HEK293 (cell line): ENCODE measurements around the gene ACBD3.

Experiments used
- KLF7 ChIP-seq: fragments of 450-650 bp; formaldehyde crosslinking; IDR thresholded peaks from 2 replicates; pipeline ENCODE4 v1.5.1; 2016; ENCODE audit warnings: missing biosample characterization, missing genetic modification characterization, borderline replicate concordance
- MYNN ChIP-seq: fragments of 450-650 bp; formaldehyde crosslinking; IDR thresholded peaks from 2 replicates; pipeline ENCODE4 v1.5.1; 2016; ENCODE audit warnings: missing biosample characterization, missing genetic modification characterization, borderline replicate concordance
- ZNF488 ChIP-seq: fragments of 450-650 bp; formaldehyde crosslinking; IDR thresholded peaks from 2 replicates; pipeline ENCODE4 v1.5.1; 2016; ENCODE audit warnings: missing biosample characterization, missing genetic modification characterization
- ZNF558 ChIP-seq: fragments of 450-650 bp; formaldehyde crosslinking; IDR thresholded peaks from 2 replicates; pipeline ENCODE4 v1.5.1; 2016; ENCODE audit warnings: missing biosample characterization, missing genetic modification characterization
- ZNF585B ChIP-seq: fragments of 450-650 bp; formaldehyde crosslinking; IDR thresholded peaks from 2 replicates; pipeline ENCODE4 v1.5.1; 2016; ENCODE audit warnings: missing biosample characterization, missing genetic modification characterization
- ZNF701 ChIP-seq: fragments of 450-650 bp; formaldehyde crosslinking; IDR thresholded peaks from 2 replicates; pipeline ENCODE4 v1.5.1; 2016; ENCODE audit warnings: missing biosample characterization, missing genetic modification characterization
- TF ChIP-seq, protein P1 (sequence below): fragments of 450-650 bp; formaldehyde crosslinking; IDR thresholded peaks from 2 replicates; pipeline ENCODE4 v1.5.1; 2016; ENCODE audit warnings: missing biosample characterization, missing genetic modification characterization
- TF ChIP-seq, protein P2 (sequence below): fragments of 450-650 bp; formaldehyde crosslinking; IDR thresholded peaks from 2 replicates; pipeline ENCODE4 v1.5.1; 2016; ENCODE audit warnings: missing biosample characterization, missing genetic modification characterization, low read depth
- TF ChIP-seq, protein P3 (sequence below): fragments of 450-650 bp; formaldehyde crosslinking; IDR thresholded peaks from 2 replicates; pipeline ENCODE4 v1.5.1; 2016; ENCODE audit warnings: missing biosample characterization, missing genetic modification characterization
- TF ChIP-seq, protein P4 (sequence below): fragments of 450-650 bp; formaldehyde crosslinking; IDR thresholded peaks from 2 replicates; pipeline ENCODE4 v1.5.1; 2016; ENCODE audit warnings: missing biosample characterization, missing genetic modification characterization

- TF ChIP-seq, protein P1, sequence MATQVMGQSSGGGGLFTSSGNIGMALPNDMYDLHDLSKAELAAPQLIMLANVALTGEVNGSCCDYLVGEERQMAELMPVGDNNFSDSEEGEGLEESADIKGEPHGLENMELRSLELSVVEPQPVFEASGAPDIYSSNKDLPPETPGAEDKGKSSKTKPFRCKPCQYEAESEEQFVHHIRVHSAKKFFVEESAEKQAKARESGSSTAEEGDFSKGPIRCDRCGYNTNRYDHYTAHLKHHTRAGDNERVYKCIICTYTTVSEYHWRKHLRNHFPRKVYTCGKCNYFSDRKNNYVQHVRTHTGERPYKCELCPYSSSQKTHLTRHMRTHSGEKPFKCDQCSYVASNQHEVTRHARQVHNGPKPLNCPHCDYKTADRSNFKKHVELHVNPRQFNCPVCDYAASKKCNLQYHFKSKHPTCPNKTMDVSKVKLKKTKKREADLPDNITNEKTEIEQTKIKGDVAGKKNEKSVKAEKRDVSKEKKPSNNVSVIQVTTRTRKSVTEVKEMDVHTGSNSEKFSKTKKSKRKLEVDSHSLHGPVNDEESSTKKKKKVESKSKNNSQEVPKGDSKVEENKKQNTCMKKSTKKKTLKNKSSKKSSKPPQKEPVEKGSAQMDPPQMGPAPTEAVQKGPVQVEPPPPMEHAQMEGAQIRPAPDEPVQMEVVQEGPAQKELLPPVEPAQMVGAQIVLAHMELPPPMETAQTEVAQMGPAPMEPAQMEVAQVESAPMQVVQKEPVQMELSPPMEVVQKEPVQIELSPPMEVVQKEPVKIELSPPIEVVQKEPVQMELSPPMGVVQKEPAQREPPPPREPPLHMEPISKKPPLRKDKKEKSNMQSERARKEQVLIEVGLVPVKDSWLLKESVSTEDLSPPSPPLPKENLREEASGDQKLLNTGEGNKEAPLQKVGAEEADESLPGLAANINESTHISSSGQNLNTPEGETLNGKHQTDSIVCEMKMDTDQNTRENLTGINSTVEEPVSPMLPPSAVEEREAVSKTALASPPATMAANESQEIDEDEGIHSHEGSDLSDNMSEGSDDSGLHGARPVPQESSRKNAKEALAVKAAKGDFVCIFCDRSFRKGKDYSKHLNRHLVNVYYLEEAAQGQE (tag by site-specific recombination), result no peak
- TF ChIP-seq ZNF701 (tag by site-specific recombination), result no peak
- TF ChIP-seq ZNF558 (tag by site-specific recombination), result no peak
- TF ChIP-seq, protein P2, sequence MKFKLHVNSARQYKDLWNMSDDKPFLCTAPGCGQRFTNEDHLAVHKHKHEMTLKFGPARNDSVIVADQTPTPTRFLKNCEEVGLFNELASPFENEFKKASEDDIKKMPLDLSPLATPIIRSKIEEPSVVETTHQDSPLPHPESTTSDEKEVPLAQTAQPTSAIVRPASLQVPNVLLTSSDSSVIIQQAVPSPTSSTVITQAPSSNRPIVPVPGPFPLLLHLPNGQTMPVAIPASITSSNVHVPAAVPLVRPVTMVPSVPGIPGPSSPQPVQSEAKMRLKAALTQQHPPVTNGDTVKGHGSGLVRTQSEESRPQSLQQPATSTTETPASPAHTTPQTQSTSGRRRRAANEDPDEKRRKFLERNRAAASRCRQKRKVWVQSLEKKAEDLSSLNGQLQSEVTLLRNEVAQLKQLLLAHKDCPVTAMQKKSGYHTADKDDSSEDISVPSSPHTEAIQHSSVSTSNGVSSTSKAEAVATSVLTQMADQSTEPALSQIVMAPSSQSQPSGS, result no peak
- TF ChIP-seq, protein P3, sequence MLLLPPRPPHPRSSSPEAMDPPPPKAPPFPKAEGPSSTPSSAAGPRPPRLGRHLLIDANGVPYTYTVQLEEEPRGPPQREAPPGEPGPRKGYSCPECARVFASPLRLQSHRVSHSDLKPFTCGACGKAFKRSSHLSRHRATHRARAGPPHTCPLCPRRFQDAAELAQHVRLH, result no peak
- TF ChIP-seq MYNN (tag by site-specific recombination), result no peak
- TF ChIP-seq, protein P4, sequence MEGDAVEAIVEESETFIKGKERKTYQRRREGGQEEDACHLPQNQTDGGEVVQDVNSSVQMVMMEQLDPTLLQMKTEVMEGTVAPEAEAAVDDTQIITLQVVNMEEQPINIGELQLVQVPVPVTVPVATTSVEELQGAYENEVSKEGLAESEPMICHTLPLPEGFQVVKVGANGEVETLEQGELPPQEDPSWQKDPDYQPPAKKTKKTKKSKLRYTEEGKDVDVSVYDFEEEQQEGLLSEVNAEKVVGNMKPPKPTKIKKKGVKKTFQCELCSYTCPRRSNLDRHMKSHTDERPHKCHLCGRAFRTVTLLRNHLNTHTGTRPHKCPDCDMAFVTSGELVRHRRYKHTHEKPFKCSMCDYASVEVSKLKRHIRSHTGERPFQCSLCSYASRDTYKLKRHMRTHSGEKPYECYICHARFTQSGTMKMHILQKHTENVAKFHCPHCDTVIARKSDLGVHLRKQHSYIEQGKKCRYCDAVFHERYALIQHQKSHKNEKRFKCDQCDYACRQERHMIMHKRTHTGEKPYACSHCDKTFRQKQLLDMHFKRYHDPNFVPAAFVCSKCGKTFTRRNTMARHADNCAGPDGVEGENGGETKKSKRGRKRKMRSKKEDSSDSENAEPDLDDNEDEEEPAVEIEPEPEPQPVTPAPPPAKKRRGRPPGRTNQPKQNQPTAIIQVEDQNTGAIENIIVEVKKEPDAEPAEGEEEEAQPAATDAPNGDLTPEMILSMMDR, result no peak
- no peak for TF ChIP-seq ZNF585B (tag by site-specific recombination)
- no peak for TF ChIP-seq ZNF488
- no peak for TF ChIP-seq KLF7 (tag by site-specific recombination)
Measured at GRCh38 chr1:226116673-226117072, 69.9 kb downstream of the ACBD3 start.
